NK-92 (cell line): ENCODE data around the gene GON4L.
"Not testable (repeated sequence)": the region's sequence is repeated elsewhere in the genome, so short reads cannot be mapped to it uniquely, and the experiment has no call there.

Experiments
- DNase-seq: peaks from one replicate; lab custom pipeline; 2025; ENCODE audit not compliant: unreplicated experiment; lab: John Stamatoyannopoulos, UW

The GON4L gene

GRCh38 chr1:155747586-155747985, 109.4 kb downstream of the GON4L start:
- DNase-seq = not testable (repeated sequence)

DNA sequence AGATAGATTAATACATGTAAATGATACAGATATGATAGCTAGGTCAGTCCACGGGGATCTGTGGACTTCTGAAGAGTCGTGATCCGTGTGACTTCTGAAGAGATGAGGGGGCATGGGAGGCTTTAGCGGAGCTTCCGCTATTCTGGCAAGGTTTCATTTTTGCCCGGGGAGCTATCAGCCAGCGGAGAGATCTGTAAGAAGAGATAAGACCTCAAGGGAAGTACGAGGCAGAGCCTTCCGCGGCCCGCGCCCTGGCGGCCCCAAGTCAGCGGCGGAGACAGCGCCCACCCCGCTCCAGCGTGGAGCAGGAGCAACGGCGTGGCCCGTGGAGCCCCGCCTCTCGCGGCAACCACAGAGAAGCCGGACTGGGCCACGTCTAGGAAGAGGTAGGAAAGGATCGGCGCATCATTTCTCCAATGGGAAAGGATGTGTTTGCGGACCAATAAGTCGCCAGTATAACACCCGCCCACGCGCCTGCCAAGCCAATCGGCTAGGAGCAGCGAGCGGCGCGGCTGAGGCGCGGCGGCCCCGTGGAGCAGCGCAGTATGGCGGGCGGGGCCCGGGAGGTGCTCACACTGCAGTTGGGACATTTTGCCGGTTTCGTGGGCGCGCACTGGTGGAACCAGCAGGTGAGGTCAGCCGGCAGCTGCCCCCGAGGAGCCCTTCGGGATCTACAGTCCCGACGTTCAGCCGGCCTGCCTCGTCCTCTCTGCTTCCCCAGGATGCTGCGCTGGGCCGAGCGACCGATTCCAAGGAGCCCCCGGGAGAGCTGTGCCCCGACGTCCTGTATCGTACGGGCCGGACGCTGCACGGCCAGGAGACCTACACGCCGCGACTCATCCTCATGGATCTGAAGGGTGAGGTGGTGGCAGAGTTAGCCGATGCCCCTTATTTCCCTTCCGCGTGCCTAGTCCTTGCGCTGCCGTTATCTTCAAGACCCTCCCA, 111.5 kb downstream of the GON4L start:
- peak; percentile 46 for DNase-seq

- no peak for DNase-seq
These were observed 112.2 kb downstream of the GON4L start for GRCh38 chr1:155744711-155745283.

DNA sequence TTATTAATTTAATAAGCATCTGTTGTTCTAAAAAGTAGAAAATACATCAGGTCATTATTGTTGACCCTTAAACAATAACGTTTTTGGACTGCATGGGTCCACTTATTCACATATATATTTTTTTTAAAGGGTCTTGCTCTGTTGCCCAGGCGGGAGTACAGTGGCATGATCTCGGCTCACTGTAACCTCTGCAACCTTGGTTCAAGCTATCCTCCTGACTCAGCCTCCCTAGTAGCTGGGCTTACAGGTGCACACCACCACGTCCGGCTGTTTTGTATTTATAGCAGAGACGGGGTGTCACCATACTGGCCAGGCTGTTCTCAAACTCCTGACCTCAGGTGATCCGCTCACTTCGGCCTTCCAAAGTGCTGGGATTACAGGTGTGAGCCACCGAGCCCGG, 115.1 kb downstream of the GON4L start:
- no peak for DNase-seq

DNA sequence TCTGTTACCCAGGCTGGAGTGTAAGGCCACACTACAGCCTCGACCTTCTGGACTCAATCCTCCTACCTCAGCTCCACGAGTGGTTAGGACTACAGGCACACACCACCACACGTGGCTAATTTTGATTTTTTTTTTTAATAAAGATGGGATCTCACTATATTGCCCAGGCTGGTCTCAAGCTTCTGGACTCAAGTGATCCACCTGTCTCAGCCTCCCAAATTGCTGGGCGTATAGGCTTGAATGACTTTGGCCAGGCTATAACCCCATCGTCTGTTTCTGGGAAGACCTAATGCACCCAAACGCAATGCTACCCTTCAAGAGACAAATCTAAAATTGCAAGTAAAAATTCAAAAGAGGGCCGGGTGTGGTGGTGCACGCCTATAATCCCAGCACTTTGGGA, 116.0 kb downstream of the GON4L start:
- DNase-seq = no peak

DNA sequence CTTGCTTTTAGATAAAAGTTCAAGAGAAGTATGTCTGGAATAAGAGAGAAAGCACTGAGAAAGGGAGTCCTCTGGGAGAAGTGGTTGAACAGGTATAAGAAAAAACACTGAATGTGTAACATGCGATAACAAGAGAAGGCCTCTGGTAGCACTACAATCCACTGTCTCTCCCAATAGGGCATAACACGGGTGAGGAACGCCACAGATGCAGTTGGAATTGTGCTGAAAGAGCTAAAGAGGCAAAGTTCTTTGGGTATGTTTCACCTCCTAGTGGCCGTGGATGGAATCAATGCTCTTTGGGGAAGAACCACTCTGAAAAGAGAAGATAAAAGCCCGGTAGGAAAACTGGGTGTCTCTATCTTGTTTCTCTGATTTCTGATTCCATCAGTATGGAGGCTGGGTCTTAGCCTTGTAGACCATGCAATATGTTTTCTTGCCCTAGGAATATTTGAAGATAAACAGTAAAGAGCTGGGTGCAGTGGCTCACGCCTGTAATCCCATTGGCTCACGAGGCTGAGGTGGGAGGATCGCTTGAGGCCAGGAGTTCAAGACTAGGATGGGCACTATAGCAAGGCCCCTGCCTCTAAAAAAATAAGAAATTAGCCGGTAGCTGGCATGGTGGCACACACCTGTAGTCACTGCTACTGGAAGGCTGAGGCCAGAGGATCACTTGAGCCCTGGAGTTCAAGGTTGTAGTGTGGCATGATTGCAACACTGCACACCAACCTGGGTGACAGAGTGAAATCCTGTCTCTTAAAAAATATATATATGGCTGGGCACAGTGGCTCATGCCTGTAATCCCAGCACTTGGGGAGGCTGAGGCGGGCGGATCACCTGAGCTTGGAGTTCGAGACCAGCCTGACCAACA, 127.7 kb downstream of the GON4L start:
- DNase-seq = no peak

- no peak for DNase-seq
These were observed 131.9 kb downstream of the GON4L start for GRCh38 chr1:155725142-155725541.

DNA sequence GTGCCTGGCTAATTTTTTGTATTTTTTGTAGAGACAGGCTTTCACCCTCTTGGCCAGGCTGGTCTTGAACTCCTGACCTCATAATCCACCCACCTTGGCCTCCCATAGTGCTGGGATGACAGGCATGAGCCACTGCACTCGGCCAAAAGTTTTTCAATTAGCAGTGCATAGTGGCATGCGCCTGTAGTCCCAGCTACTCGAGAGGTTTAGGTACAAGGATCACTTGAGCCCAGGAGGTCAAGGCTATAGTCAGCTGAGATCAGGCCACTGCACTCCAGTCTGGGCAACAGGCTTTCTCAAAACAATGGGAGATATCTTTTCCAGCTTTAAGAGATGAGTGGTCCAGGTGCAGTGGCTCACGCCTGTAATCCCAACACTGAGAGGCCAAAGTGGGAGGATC, 137.3 kb downstream of the GON4L start:
- DNase-seq = no peak

DNA sequence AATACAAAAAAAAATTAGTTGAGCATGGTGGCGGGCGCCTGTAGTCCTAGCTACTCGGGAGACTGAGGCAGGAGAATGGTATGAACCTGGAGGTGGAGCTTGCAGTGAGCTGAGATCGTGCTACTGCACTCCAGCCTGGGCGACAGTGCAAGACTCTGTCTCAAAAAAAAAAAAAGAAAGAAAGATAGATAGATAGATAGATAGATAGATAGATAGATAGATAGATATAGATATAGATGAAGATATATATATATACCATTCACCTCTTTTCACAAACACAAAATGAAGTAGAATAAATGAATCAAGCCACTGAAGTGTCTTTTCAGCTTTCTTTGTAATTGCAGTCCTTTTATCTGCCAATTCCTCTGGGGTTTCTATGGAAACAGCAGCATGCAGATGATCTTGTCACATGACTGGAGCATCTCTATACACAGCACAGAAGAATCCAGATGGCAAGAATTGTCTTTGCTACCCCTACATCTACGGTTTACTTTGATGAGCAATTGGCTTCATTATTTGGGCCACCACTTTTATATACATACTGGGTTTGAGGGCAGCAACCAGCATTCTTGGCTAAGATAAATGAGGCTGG, 138.4 kb downstream of the GON4L start:
- DNase-seq = not testable (repeated sequence)

- DNase-seq = no peak
These were observed 140.0 kb downstream of the GON4L start for GRCh38 chr1:155717041-155717440.

- no peak for DNase-seq
These were observed 141.2 kb downstream of the GON4L start for GRCh38 chr1:155715777-155716176.

- not testable (repeated sequence) for DNase-seq
These were observed 142.0 kb downstream of the GON4L start for GRCh38 chr1:155715056-155715455.

DNA sequence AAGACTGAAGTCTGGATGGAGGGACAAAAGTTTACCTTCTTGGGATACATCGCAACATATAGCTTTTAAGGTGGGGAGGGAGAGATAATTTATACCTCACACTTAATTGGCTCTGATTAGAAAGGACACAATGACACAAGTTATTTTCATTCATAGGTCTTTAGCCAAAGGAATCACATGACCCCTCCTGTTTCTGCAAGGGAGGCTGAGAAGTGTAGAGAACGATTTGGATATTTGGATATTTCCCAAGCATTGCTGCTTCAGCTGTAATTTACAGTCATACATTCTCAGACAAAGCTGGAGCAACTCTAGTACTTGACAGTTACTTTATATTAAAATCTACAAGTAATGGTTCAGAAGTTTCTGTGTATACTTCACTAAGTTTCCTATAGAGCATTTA, 143.9 kb downstream of the GON4L start:
- DNase-seq = no peak

DNA sequence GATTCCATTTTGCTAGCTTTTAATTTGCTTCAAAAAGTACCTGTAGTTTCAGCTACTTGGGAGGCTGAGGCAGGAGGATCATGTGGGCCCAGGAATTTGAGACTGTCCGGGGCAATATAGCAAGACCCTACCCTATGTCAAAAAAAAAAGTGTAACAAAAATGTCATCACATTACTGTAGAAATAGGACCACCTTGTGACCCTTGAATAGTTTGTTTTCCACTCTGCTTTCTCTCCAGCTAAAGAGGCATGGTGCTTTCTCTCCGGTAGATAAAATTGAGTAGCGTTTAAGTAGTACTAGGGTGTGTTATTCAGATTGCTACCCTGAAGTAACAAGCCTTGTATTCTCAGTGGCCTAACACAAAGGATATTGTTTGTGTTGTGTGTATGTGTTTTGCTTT, 144.4 kb downstream of the GON4L start:
- not testable (repeated sequence) for DNase-seq

- DNase-seq = not testable (repeated sequence)
These were observed 145.6 kb downstream of the GON4L start for GRCh38 chr1:155711457-155711856.

- DNase-seq = no peak
These were observed 147.6 kb downstream of the GON4L start for GRCh38 chr1:155709391-155709790.

- DNase-seq = no peak
These were observed 150.9 kb downstream of the GON4L start for GRCh38 chr1:155706139-155706538.

DNA sequence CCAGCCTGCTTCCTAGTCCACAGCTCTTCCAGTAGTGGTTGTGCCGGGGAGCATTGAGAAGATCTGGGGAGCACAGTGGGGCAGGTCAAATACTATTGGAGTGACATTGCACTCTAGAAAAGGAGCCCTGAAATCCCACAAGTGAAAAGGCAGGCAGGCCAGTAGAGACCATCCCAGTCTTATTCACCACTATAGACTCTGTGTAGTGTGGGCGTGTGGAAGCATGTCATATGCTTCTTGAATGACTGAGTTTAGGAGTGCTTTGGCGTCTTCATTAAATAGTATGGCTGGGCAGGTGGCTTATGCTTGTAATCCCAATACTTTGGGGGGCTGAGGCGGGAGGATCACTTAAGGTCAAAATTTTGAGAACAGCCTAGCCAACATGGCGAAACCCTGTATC, 152.6 kb downstream of the GON4L start:
- DNase-seq = not testable (repeated sequence)

DNA sequence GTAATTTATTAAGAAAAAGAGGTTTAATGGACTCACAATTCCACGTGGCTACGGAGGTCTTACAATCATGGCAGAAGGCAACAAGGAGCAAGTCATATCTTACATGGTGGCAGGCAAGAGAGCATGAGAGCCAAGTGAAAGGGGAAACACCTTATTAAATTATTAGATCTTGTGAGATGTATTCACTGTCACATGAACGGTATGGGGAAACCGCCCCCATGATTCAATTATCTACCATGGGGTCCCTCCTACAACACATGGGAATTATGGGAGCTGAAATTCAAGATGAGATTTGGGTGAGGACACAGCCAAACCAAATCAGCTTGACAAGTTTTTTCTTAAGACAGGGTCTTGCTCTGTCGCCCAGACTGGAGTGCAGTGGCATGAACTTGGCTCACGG, 153.8 kb downstream of the GON4L start:
- DNase-seq = no peak

DNA sequence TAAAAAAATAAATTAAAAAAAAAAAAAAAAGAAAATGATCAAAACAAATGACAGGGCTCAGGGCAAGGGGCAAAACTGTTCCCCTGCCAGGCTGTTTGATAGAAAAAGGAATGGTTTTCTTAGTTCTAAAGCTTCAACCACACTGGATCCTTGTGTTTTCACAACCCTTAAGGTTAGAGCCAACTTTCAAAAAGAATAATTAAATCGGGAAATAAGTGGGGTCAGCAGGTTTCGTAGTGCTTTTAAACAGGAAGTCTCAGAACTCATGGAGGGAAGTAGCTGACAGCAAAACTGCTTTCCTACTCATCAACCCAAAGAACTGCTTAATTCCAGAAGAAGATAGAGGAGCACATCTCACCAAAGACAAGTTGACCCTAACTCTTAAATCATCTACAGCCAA, 155.3 kb downstream of the GON4L start:
- DNase-seq = not testable (repeated sequence)
